NCI-H345 (cell line): Measurements from ENCODE around the gene AURKAIP1.

Experiments used
- DNase-seq: peaks from one replicate; lab custom pipeline; 2025; lab: John Stamatoyannopoulos, UW

Gene AURKAIP1

GRCh38 chr1:1333551-1334241, 41.3 kb downstream of the AURKAIP1 start:
- DNase-seq, result no peak

GRCh38 chr1:1332774-1333480, 42.1 kb downstream of the AURKAIP1 start:
- no peak for DNase-seq

GRCh38 chr1:1332031-1332755, 42.8 kb downstream of the AURKAIP1 start:
- DNase-seq, result no peak

GRCh38 chr1:1331068-1331965, 43.7 kb downstream of the AURKAIP1 start, which contains the start of gene TAS1R3:
TAS1R3 (plus strand) TSS chr1:1331280; CDS start chr1:1331346, 66 bp downstream.
- peak; percentile 11 for DNase-seq

GRCh38 chr1:1330366-1331067, 44.5 kb downstream of the AURKAIP1 start:
- no peak for DNase-seq

- DNase-seq, result no peak
Observed at GRCh38 chr1:1329304-1330210, 45.5 kb downstream of the AURKAIP1 start.

GRCh38 chr1:1328254-1328653, 46.8 kb downstream of the AURKAIP1 start:
- DNase-seq, result no peak

GRCh38 chr1:1327291-1327690, 47.7 kb downstream of the AURKAIP1 start:
- no peak for DNase-seq

GRCh38 chr1:1326075-1326605, 48.9 kb downstream of the AURKAIP1 start:
- no peak for DNase-seq

- DNase-seq, result no peak
Observed at GRCh38 chr1:1325288-1326074, 49.5 kb downstream of the AURKAIP1 start.

- peak; percentile 92 for DNase-seq
Observed at GRCh38 chr1:1324524-1325287, 50.3 kb downstream of the AURKAIP1 start, which contains the start of the genes CPTP and INTS11. CPTP (plus strand) TSS chr1:1324802; CDS start chr1:1326911, 2,109 bp downstream. INTS11 (minus strand) TSS chr1:1324660; CDS start chr1:1324608, 52 bp downstream.

GRCh38 chr1:1324084-1324523, 50.9 kb downstream of the AURKAIP1 start:
- no peak for DNase-seq
